PC-9 (cell line): Measurements from ENCODE around the gene TMEM250.

Experiments used
- CTCF ChIP-seq: fragments of 200-600 bp; sonication (generic); conservative IDR thresholded peaks from 2 replicates; pipeline ENCODE4 v1.6.1; 2017; ENCODE audit warnings: mixed run types, antibody characterized with exemption, mild to moderate bottlenecking, moderate library complexity
- EZH2 ChIP-seq: fragments of 200-600 bp; sonication (generic); IDR thresholded peaks from 2 replicates; pipeline ENCODE4 v1.8.0; 2017; ENCODE audit warnings: antibody characterized with exemption, low read depth

GRCh38 chr9:136093346-136093986 lies 25.2 kb downstream of the TMEM250 start:
- TF ChIP-seq CTCF: no peak
- TF ChIP-seq EZH2: no peak
